ENCODE results near the gene VSX2. TPM values are rescaled to one million over a fixed set of nuclear protein-coding genes. Genes with fewer than 3 reads are reported as not detected.

Gene VSX2
- total and polyA plus RNA-seq, 2 of the 13 experiments (the other 11 are each of a cell fraction or from before 2014, with no cell fraction given): 0.05 TPM; not detected in 1

DNA sequence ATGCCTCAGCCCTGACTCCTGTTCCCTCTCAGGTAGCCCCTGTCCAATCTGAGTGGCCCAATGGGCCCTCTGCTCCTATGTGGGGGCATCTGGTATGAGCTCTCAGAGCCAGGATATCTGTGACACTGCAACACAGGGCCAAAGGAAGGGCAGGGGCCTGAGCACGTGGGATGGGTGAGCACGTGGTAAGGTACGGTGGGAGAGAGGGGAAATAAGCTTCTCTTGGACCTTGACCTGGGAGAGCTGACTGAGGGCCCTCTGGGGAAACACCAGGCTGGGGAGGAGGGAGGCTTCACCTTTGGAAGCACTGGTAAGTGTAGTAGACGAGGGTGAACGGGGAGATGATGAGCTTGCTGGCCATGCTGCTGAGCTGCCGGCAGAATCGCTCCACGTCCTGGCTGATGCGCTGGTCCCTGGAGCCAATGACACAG lies 56.8 kb downstream of the VSX2 start (continued):
- TF ChIP-seq, protein P1, sequence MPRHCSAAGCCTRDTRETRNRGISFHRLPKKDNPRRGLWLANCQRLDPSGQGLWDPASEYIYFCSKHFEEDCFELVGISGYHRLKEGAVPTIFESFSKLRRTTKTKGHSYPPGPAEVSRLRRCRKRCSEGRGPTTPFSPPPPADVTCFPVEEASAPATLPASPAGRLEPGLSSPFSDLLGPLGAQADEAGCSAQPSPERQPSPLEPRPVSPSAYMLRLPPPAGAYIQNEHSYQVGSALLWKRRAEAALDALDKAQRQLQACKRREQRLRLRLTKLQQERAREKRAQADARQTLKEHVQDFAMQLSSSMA (CRISPR knock-in tag; IDR thresholded peaks at IDR 0.05): no peak
- TF ChIP-seq SOX5 (CRISPR knock-in tag; IDR thresholded peaks at IDR 0.05; ENCODE audit: borderline replicate concordance) (peak; percentile 54; the same call in 1 of the 2 replicates), ZNF543 (CRISPR knock-in tag; IDR thresholded peaks at IDR 0.05) (no peak), TBP (CRISPR knock-in tag; IDR thresholded peaks at IDR 0.05) (no peak), JUND (CRISPR knock-in tag; IDR thresholded peaks at IDR 0.05) (no peak), KAT8 (CRISPR knock-in tag; IDR thresholded peaks at IDR 0.05) (peak; percentile 58), MED8 (CRISPR knock-in tag; IDR thresholded peaks at IDR 0.05; ENCODE audit: insufficient replicate concordance) (no peak), RARA (CRISPR knock-in tag; IDR thresholded peaks at IDR 0.05) (peak; percentile 78), NRL (CRISPR knock-in tag; IDR thresholded peaks at IDR 0.05; ENCODE audit: borderline replicate concordance) (0 out of 2 replicates have a peak, but pooled peaks have one; percentile 39), NONO (IDR thresholded peaks at IDR 0.05) (no peak), NONO (CRISPR knock-in tag; conservative IDR thresholded peaks at IDR 0.05) (peak; percentile 83), XRCC5 (optimal IDR thresholded peaks at IDR 0.05; ENCODE audit: low read length) (no peak), ZNF562 (CRISPR knock-in tag; IDR thresholded peaks at IDR 0.05; ENCODE audit: borderline replicate concordance) (no peak), KDM1A (CRISPR knock-in tag; IDR thresholded peaks at IDR 0.05) (0 out of 2 replicates have a peak, but pooled peaks have one; percentile 10), POLR2AphosphoS5 (IDR thresholded peaks at IDR 0.05; ENCODE audit: low read depth, low read length) (peak; percentile 37; the same call in 1 of the 2 replicates), PPARG (CRISPR knock-in tag; conservative IDR thresholded peaks at IDR 0.05) (0 out of 2 replicates have a peak, but pooled peaks have one; percentile 17), BHLHE40 (IDR thresholded peaks at IDR 0.05; ENCODE audit: low read length) (peak; percentile 60)
- TF ChIP-seq, protein P2, sequence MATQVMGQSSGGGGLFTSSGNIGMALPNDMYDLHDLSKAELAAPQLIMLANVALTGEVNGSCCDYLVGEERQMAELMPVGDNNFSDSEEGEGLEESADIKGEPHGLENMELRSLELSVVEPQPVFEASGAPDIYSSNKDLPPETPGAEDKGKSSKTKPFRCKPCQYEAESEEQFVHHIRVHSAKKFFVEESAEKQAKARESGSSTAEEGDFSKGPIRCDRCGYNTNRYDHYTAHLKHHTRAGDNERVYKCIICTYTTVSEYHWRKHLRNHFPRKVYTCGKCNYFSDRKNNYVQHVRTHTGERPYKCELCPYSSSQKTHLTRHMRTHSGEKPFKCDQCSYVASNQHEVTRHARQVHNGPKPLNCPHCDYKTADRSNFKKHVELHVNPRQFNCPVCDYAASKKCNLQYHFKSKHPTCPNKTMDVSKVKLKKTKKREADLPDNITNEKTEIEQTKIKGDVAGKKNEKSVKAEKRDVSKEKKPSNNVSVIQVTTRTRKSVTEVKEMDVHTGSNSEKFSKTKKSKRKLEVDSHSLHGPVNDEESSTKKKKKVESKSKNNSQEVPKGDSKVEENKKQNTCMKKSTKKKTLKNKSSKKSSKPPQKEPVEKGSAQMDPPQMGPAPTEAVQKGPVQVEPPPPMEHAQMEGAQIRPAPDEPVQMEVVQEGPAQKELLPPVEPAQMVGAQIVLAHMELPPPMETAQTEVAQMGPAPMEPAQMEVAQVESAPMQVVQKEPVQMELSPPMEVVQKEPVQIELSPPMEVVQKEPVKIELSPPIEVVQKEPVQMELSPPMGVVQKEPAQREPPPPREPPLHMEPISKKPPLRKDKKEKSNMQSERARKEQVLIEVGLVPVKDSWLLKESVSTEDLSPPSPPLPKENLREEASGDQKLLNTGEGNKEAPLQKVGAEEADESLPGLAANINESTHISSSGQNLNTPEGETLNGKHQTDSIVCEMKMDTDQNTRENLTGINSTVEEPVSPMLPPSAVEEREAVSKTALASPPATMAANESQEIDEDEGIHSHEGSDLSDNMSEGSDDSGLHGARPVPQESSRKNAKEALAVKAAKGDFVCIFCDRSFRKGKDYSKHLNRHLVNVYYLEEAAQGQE (IDR thresholded peaks at IDR 0.05; ENCODE audit: borderline replicate concordance in 1 of 2, low read depth in 1 of 2, low read length in 2 of 2): no peak
- TF ChIP-seq, protein P3, sequence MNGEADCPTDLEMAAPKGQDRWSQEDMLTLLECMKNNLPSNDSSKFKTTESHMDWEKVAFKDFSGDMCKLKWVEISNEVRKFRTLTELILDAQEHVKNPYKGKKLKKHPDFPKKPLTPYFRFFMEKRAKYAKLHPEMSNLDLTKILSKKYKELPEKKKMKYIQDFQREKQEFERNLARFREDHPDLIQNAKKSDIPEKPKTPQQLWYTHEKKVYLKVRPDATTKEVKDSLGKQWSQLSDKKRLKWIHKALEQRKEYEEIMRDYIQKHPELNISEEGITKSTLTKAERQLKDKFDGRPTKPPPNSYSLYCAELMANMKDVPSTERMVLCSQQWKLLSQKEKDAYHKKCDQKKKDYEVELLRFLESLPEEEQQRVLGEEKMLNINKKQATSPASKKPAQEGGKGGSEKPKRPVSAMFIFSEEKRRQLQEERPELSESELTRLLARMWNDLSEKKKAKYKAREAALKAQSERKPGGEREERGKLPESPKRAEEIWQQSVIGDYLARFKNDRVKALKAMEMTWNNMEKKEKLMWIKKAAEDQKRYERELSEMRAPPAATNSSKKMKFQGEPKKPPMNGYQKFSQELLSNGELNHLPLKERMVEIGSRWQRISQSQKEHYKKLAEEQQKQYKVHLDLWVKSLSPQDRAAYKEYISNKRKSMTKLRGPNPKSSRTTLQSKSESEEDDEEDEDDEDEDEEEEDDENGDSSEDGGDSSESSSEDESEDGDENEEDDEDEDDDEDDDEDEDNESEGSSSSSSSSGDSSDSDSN (CRISPR knock-in tag; IDR thresholded peaks at IDR 0.05): no peak; the same call in 1 of the 2 replicates
- TF ChIP-seq, protein P4, sequence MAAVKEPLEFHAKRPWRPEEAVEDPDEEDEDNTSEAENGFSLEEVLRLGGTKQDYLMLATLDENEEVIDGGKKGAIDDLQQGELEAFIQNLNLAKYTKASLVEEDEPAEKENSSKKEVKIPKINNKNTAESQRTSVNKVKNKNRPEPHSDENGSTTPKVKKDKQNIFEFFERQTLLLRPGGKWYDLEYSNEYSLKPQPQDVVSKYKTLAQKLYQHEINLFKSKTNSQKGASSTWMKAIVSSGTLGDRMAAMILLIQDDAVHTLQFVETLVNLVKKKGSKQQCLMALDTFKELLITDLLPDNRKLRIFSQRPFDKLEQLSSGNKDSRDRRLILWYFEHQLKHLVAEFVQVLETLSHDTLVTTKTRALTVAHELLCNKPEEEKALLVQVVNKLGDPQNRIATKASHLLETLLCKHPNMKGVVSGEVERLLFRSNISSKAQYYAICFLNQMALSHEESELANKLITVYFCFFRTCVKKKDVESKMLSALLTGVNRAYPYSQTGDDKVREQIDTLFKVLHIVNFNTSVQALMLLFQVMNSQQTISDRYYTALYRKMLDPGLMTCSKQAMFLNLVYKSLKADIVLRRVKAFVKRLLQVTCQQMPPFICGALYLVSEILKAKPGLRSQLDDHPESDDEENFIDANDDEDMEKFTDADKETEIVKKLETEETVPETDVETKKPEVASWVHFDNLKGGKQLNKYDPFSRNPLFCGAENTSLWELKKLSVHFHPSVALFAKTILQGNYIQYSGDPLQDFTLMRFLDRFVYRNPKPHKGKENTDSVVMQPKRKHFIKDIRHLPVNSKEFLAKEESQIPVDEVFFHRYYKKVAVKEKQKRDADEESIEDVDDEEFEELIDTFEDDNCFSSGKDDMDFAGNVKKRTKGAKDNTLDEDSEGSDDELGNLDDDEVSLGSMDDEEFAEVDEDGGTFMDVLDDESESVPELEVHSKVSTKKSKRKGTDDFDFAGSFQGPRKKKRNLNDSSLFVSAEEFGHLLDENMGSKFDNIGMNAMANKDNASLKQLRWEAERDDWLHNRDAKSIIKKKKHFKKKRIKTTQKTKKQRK (IDR thresholded peaks at IDR 0.05; ENCODE audit: low read length): no peak

All from HepG2 (cell line).